GOT3 (cell line): ENCODE data around the gene MAP4K5.

Source experiments
- DNase-seq: peaks from one replicate; lab custom pipeline; 2025; ENCODE audit warnings: mixed read lengths; lab: John Stamatoyannopoulos, UW

Gene MAP4K5

GRCh38 chr14:50399251-50400032, 132.9 kb downstream of the MAP4K5 start:
- DNase-seq = no peak

GRCh38 chr14:50398189-50398580, 134.2 kb downstream of the MAP4K5 start:
- DNase-seq = no peak

- no peak for DNase-seq
These were observed 134.8 kb downstream of the MAP4K5 start for GRCh38 chr14:50397390-50398188.

- peak; percentile 12 for DNase-seq
These were observed 135.6 kb downstream of the MAP4K5 start, which contains the start of gene CDKL1 for GRCh38 chr14:50396631-50397389. TSS of gene CDKL1 (minus strand) at chr14:50396881. CDS start at chr14:50395868, 1,013 bp downstream.

- DNase-seq = no peak
These were observed 136.9 kb downstream of the MAP4K5 start for GRCh38 chr14:50395448-50395847.

- no peak for DNase-seq
These were observed 137.7 kb downstream of the MAP4K5 start for GRCh38 chr14:50394713-50395112.

- DNase-seq = no peak
These were observed 142.5 kb downstream of the MAP4K5 start for GRCh38 chr14:50389668-50390441.

- DNase-seq = no peak
These were observed 144.0 kb downstream of the MAP4K5 start for GRCh38 chr14:50388256-50388931.

GRCh38 chr14:50387548-50387947, 144.8 kb downstream of the MAP4K5 start:
- DNase-seq = no peak

- no peak for DNase-seq
These were observed 148.6 kb downstream of the MAP4K5 start for GRCh38 chr14:50383618-50384225.

GRCh38 chr14:50381823-50382287, 150.5 kb downstream of the MAP4K5 start:
- no peak for DNase-seq

- DNase-seq = no peak
These were observed 151.4 kb downstream of the MAP4K5 start for GRCh38 chr14:50381008-50381407.

- DNase-seq = no peak
These were observed 151.9 kb downstream of the MAP4K5 start for GRCh38 chr14:50380455-50380854.

- DNase-seq = no peak
These were observed 152.8 kb downstream of the MAP4K5 start for GRCh38 chr14:50379563-50379962.

GRCh38 chr14:50377550-50378085, 154.8 kb downstream of the MAP4K5 start:
- no peak for DNase-seq

GRCh38 chr14:50375760-50376159, 156.6 kb downstream of the MAP4K5 start:
- DNase-seq = no peak

- no peak for DNase-seq
These were observed 158.4 kb downstream of the MAP4K5 start for GRCh38 chr14:50373959-50374358.

- DNase-seq = no peak
These were observed 160.8 kb downstream of the MAP4K5 start for GRCh38 chr14:50371546-50371945.
